Activated CD4-positive, alpha-beta T cell treated with anti-CD3 and anti-CD28 coated beads, Interleukin-2, amount 50 U/mL, for 24 hours (primary cell): ENCODE data around the gene HIVEP3.

Experiments
- DNase-seq, 2 donors: peaks; one replicate each; pipeline ENCODE4 v3.0.0-alpha.2; 2020; ENCODE audit warnings: low read depth in 1 of 2, low spot score in 1 of 2

Gene HIVEP3

GRCh38 chr1:41461790-41462679 lies 456.7 kb downstream of the HIVEP3 start:
- DNase-seq: no peak

DNA sequence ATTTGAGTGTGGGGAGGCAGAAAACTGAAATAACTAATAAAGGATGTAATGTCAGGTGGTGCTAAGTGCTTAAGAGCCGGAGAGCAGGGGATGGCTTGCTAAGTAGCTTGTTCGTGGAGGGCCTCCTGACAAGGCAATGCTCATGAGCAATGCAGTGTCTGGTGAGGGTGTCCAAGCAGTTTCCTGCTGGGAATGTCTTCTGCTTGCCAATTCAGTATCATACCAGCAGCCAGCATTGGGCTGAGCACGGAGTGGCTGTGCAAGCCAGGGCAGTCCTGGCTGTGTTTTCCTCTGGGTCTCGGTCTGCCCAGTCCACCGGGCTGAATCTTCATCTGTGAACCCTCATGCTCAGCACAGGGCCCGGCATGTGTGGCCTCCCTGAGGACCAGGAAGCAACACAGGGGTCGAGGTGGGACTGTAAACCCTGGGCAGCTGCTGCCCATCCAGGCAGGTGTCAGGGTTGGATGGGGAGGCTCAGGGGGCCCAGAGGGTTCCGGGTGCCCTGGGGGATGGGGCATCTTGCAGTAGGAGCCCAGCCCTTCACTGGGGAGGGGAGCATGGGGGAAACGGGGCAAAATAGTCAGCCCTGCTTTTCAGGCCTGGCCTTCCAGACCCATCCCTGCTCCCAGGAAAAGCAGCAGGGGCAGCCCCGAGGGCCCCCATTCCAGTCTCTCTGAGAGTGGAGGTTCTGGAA lies 461.7 kb downstream of the HIVEP3 start:
- no peak for DNase-seq
